ENCODE results near the gene TEF. TPM values are rescaled to one million over a fixed set of nuclear protein-coding genes. Genes with fewer than 3 reads are reported as not detected.
A peak's percentile ranks its signal among the peaks of the same experiment; 100 is the strongest.

The TEF gene
- total RNA-seq, 1 donor from 2014 or later: 20.1 TPM

DNA sequence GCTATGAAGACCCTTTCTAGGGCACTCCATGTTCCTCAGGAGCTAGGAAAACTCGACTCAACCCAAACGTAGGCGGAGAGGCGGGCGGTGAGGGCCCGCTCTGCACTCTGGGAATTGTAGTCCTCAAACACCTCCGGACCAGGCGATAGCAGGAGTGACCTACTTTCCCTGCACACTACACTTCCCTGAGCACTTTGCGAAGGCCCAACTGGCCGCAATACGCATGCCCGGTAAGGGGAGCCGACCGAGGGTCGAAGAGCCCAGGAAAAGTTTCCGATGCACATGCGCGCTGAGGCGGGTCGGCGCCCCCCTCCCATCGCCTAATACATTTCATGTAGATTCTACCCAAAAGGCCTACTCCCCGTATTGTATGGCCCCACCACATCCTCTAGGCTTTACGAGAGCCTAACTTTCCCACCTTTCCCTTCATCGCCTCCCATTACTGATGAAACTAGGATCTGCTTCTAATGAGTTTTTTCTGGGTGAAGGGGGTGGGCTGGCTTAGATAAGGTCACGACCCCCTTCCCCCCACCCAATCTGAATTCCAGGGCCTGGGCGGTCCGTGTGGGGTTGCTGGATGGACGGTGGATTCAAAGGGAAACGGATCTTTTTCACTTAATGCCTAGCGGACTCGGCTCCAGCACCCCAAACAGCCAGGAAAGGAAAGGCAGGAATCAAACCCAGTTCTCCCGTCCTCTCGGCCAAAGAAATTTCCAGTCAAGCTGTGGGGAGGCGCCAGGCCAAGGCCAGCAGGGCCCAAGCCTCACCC lies 62.8 kb downstream of the TEF start:
- intact Hi-C loops (cut with micrococcal nuclease): no loop called here

DNA sequence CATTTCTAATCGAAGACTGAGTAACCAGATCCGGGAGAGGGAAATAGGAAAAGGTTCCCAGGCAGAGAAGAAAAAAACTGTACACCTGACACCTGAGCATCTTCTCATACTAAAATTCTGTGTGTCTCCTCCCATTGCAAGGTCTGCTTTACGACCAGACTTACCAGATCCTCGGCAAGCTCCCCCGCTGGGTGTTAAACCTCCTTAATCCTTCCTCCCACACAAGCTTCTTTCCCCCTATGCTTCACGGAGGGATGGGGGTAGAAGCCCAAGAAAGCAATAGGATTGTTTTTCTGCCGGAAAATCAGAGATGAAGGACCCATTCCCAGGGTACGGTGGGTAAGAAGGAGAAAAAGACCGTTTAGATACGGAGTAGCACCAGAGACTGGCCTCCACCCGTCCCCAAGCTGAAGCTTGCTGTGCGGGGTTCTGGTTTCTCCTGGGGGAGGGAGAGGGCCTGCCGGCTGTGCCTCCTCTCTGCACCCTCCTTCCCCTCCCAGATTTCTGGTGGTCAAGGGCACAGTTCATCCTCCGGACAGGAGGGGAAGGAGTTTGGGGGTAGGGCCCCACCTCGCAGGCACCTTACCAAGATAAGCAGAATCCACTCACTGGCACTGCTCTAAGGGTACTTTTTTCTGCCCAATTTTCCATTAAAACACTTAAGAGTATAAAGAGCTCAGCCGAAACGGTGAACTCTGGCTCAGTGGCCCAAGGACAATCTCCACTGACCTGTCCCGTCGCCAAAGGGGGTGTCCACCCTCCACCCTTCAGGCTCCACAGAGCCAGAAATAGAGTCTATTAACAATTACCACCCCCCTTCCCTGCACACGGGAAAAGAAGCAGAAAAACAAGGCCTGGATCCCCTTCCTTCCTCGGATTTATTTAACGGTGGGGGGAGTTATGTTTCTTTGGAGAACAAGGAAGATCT lies 63.7 kb downstream of the TEF start:
- Histone ChIP-seq H3K36me3 (peaks cover 35% of the 10 kb centered on the region), H3K4me1 (peaks cover 83% of the 10 kb centered on the region), H3K27me3 (ENCODE audit: low read depth) (no peaks in the 10 kb centered on the region), H3K9me3 (replicated peaks) (no peaks in the 10 kb centered on the region), H3K4me3 (peak overlapping the region; percentile 100), H3K27ac (replicated peaks) (peak overlapping the region; percentile 100)
- TF ChIP-seq, protein P1, sequence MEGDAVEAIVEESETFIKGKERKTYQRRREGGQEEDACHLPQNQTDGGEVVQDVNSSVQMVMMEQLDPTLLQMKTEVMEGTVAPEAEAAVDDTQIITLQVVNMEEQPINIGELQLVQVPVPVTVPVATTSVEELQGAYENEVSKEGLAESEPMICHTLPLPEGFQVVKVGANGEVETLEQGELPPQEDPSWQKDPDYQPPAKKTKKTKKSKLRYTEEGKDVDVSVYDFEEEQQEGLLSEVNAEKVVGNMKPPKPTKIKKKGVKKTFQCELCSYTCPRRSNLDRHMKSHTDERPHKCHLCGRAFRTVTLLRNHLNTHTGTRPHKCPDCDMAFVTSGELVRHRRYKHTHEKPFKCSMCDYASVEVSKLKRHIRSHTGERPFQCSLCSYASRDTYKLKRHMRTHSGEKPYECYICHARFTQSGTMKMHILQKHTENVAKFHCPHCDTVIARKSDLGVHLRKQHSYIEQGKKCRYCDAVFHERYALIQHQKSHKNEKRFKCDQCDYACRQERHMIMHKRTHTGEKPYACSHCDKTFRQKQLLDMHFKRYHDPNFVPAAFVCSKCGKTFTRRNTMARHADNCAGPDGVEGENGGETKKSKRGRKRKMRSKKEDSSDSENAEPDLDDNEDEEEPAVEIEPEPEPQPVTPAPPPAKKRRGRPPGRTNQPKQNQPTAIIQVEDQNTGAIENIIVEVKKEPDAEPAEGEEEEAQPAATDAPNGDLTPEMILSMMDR (IDR thresholded peaks at IDR 0.05; ENCODE audit: borderline replicate concordance): no peak
- intact Hi-C loops (cut with micrococcal nuclease): no loop called here
- peak; percentile 44 for DNase-seq

More for the DNA sequence above, 62.8 kb downstream of the TEF start:
- Histone ChIP-seq H3K27me3 (ENCODE audit: low read depth) (no peaks in the 10 kb centered on the region), H3K9me3 (replicated peaks) (no peaks in the 10 kb centered on the region), H3K27ac (replicated peaks) (peak overlapping the region; percentile 100), H3K4me3 (peak overlapping the region; percentile 100), H3K36me3 (peaks cover 41% of the 10 kb centered on the region), H3K4me1 (peaks cover 91% of the 10 kb centered on the region)
- TF ChIP-seq, protein P1 (IDR thresholded peaks at IDR 0.05; ENCODE audit: borderline replicate concordance): no peak
- DNase-seq: peak; percentile 89

DNA sequence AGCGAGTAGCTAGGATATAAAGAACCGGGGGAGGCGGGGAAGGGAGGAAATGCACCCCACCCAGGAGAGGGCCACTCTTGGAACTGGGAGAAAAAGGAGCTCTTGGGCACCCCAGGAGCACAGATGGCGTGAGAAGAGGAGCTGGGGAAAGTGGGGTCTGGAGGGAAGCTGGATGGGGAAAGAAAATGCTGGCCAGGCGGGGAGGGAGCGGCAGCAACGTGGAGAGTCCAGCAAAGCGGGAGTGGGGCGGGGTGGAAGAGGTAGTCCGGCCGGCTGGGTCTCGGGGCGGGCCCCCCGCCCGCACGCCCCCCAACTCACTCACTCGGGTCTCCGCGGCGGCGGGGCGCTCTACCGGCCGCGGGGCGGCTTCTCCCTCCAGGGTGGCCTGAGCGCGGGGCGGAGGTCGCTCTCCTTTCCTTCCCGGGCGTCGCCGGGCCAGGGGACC lies 64.3 kb downstream of the TEF start:
- H3K4me3 ChIP-seq: peak overlapping the region; percentile 100
- H3K27ac ChIP-seq (replicated peaks): peak overlapping the region; percentile 100
- H3K4me1 ChIP-seq: peaks cover 76% of the 10 kb centered on the region
- peaks cover 28% of the 10 kb centered on the region for H3K36me3 ChIP-seq
- no peaks in the 10 kb centered on the region for H3K9me3 ChIP-seq (replicated peaks)
- TF ChIP-seq, protein P1 (IDR thresholded peaks at IDR 0.05; ENCODE audit: borderline replicate concordance): no peak
- intact Hi-C loops (cut with micrococcal nuclease): no loop called here
- H3K27me3 ChIP-seq (ENCODE audit: low read depth): no peaks in the 10 kb centered on the region
- peak; percentile 43 for DNase-seq

DNA sequence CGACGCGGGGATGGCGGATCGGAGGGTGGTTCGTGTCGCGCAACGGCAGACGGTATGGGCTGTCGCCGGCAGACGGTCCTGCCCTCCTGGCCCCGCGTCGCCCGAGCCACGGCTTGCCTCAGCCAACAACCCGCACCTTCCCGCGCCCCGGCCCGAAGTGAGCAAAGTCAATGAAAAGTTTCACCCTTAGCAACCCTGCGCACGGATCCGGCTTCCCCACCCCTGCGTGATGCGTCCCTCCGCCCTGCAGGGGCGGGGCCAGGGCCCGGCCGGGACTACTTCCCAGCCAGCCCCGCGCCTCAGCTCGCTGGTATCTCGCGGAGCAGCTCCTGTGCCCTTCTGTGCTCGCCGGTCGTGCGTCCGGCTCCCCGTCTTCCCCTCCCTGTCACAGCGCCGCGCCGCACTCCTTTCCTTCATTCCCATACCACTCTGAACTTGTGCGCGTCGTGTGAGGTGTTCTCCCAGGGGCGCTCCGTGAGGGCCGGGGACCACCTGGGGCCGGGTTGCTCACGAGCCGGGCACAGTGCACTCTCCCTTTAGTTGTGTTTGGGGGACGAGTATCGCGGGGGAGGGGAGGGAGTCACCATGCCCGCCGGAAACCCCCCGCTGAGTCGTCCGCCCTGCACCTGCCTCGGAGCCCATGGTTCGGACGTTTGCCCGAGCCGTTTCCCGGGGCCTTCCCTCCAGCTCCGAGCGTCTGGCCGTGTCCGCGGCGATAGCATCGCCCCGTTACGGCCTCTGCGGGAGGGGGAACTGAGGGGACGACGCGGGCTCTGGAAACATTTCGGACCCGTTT lies 65.1 kb downstream of the TEF start, which contains the start of gene TOB2:
TSS of gene TOB2 (minus strand) at position 163 of the 796 bp plus-strand sequence. CDS start 9,456 bp downstream, outside the sequence.
- DNase-seq: peak; percentile 96
- peaks cover 26% of the 10 kb centered on the region for H3K36me3 ChIP-seq
- peak within 1 kb of the TSS; percentile 100 for H3K4me3 ChIP-seq
- H3K27ac ChIP-seq (replicated peaks): peak within 1 kb of the TSS; percentile 100
- TF ChIP-seq, protein P1 (IDR thresholded peaks at IDR 0.05; ENCODE audit: borderline replicate concordance): no peak
- H3K27me3 ChIP-seq (ENCODE audit: low read depth): no peaks in the 10 kb centered on the region
- no peaks in the 10 kb centered on the region for H3K9me3 ChIP-seq (replicated peaks)
- intact Hi-C loops (cut with micrococcal nuclease): no loop called here
- H3K4me1 ChIP-seq: peaks cover 68% of the 10 kb centered on the region

All from left ventricle myocardium inferior (tissue), 1 donor.